Measurements from ENCODE around the gene RNF168. TPM values are rescaled to one million over a fixed set of nuclear protein-coding genes. Genes with fewer than 3 reads are reported as not detected.
"Not testable (repeated sequence)": the region's sequence is repeated elsewhere in the genome, so short reads cannot be mapped to it uniquely, and the experiment has no call there.

Gene RNF168
- polyA plus RNA-seq, 5 donors, result 14.1 to 17.9 (median 16.8) TPM

DNA sequence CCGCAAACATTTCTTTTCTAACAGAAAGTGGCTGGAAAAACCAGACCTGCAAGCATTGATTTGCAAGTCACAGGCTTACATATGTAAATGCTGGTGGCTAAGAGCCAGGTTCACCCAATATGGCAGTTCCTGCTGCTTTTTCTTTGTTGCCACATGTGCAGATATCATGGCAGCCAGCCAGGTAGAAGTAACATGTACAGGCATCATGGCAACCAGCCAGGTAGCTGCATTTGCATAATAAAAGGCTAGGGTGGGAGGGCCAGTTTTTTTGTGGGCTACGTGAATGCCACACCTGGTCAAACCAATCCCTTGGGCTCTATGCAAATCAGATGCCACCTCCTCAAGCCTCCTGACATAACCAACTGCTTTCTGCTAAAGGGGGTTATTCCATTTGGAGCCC, 14.4 kb upstream of the RNF168 start:
- DNase-seq, result no peak

DNA sequence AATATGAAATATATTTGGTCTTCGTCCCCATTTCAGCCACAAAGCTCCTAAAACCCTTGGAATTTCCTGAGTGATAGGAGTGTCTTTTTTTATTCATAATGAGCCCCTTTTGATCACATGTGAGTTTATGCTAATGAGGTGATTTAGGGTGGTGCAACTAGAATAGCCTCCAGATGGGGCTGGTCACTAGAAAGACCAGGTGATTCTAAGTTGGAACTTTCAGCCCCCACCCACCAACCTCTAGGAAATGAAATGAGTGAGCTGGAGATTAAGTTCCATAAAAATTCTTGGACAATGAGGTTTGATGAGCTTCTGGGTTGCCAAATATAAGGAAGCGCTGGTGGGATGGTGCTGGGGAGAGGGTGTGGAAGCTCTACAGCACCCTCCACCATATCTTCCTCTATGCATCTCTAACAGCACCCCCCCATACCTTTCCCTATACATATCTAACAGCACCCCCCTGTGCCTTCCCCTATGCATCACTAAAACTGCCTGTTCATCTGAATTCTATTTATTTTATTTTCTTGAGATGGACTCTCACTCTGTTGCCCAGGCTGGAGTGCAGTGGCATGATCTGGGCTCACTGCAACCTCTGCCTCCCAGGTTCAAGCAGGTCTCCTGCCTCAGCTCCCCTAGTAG, 13.7 kb upstream of the RNF168 start:
- no peak for DNase-seq

GRCh38 chr3:196514913-196515621, 11.5 kb upstream of the RNF168 start, which contains the start of gene SMCO1:
TSS of gene SMCO1 (minus strand) at chr3:196515346. CDS start at chr3:196515209, 137 bp downstream.
- DNase-seq, result no peak

DNA sequence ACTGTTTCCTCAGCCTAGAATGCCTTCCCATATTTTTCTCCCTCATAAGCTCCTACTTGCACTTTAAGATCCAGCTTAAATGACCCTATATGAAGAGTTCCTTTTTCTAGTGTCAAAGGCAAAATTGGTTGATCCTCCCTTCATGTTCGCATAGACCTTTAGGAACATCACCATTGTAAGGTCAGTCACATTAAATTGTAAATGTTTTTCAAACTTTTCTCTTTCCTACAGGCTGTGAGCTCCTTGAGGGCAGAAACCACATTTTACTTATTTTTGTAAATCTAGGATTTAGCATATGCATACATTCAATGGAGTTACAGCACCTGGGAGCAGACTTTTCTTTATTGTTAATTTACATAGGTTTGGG, 10.8 kb upstream of the RNF168 start:
- DNase-seq, result no peak

GRCh38 chr3:196513697-196514349, 10.3 kb upstream of the RNF168 start:
- DNase-seq, result no peak

GRCh38 chr3:196511646-196512425, 8.3 kb upstream of the RNF168 start:
- not testable (repeated sequence) for DNase-seq

- DNase-seq, result not testable (repeated sequence)
Measured at GRCh38 chr3:196511108-196511507, 7.5 kb upstream of the RNF168 start.

DNA sequence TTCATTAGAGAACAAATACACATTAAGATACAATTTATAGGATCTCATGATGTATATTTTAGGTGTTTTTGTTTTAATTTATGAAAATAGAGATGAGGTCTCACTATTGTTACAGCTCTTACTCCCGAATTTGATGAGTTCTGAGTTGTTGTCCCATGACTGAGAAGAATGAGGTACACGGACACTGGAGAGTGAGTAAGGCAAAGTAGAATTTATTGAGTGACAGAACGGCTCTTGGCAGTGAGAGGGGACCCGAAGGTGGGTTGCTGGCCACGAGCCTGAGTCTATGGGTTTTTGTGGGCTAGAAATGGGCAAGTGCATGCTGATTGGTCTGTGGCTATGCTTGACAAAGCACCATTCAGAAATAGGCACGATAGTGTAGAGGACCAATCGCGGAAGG, 3.1 kb upstream of the RNF168 start:
- no peak for DNase-seq

- DNase-seq, result no peak
Measured at GRCh38 chr3:196504556-196504955, 988 bp upstream of the RNF168 start.

DNA sequence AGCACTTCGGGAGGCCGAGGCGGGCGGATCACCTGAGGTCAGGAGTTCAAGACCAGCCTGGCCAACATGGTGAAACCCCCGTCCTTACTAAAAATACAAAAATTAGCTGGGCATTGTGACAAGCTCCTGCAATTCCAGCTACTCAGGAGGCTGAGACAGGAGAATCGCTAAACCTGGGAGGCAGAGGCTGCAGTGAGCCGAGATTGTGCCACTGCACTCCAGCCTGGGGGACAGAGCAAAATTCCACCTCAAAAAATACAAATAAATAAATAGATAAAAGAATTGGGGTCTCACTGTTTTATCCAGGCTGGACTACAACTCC, 470 bp upstream of the RNF168 start:
- DNase-seq, result not testable (repeated sequence)

- peak; percentile 39 to 42 for DNase-seq
Measured at GRCh38 chr3:196502775-196503195, 783 bp downstream of the RNF168 start.

- no peak for DNase-seq
Measured at GRCh38 chr3:196501316-196502044, 2.1 kb downstream of the RNF168 start.

GRCh38 chr3:196499807-196500524, 3.6 kb downstream of the RNF168 start:
- no peak for DNase-seq

GRCh38 chr3:196499061-196499460, 4.5 kb downstream of the RNF168 start:
- DNase-seq, result no peak

DNA sequence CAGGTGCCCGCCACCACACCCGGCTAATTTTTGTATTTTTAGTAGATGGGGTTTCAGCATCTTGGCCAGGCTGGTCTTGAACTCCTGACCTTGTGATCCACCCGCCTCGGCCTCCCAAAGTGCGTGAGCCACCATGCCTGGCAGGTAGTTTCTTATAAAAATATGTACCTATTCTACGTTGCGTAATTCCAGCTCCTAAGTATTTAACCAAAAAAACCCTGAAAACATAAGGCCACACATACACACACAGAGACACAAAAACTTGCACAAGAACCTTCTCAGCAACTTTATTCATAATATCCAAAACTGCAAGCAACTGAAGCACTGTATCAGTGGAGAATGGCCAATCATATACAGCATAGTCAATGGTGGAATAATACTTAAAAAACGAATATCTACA, 5.3 kb downstream of the RNF168 start:
- no peak for DNase-seq

GRCh38 chr3:196496183-196496582, 7.4 kb downstream of the RNF168 start:
- no peak for DNase-seq

- no peak for DNase-seq
Measured at GRCh38 chr3:196493292-196493691, 10.3 kb downstream of the RNF168 start.

DNA sequence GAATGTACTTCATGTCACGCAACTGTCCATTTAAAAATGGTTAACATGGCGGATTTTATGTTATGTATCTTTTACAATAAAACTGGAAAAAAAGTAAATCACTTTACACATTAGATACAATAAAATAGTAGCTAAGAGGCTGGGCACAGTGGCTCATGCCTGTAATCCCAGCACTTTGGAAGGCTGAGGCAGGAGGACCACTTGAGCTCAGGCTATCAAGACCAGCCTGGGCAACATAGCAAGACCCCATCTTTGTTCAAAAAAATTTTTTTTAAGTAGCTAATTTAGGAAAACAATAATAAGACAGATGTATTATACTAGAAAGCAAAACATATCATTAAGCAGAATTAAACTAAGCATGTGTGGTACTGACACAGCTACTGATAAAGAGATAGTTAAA, 11.5 kb downstream of the RNF168 start:
- no peak for DNase-seq

DNA sequence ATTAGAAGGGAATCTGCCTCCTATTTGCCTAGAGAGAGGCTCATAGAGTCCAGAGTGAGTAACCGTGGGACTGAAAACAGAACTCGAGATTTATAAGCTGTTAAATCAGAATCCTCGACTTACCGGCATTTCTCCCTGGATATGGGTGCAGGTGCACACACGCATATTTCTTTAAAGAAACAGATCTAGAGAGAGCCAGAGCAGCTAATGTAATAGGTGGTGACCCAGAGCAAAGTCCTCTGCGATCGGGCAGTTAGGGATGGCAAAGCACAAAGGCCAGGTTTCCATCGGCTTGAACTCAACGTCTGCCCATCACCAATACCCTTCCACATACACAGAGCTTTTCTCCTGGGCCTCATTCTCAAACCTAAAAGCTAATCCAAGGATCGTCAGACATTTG, 13.8 kb downstream of the RNF168 start:
- no peak for DNase-seq

DNA sequence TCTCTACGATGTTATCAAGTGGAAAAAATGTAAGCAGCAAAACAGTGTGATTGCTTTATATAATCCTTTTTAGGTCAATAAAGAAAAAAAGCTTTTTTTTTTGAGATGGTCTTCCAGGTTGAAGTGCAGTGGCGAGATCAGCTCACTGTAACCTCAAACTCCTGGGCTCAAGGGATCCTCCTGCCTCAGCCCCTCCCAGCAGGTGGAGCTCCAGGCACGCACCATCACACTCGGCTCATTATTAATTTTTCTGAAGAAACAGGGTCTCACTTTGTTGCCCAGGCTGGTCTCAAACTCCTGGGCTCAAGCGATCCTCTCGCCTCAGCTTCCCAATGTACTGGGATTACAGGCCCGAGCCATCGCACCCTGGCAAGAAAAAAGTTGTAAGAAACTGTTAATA, 17.3 kb downstream of the RNF168 start:
- DNase-seq, result no peak

DNA sequence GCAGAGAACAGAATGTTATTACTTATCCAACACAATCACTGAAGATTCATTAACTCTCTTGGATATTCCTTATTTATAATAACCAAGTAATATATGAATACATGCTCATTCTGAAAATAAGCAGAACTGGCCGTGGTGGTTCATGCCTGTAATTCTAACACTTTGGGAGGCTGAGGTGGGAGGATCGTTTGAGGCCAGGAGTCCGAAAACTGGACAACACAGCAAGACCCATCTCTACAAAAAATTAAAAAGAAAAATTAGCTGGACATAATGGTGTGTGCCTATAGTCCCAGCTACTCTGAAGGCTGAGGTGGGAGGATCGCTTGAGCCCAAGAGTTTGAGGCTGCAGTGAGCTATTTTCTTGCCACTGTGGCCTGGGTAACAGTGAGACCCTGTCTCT, 25.9 kb downstream of the RNF168 start:
- no peak for DNase-seq
